ENCODE data around the gene SGTA.
A peak's percentile ranks its signal among the peaks of the same experiment; 100 is the strongest.
"Not testable (repeated sequence)": the region's sequence is repeated elsewhere in the genome, so short reads cannot be mapped to it uniquely, and the experiment has no call there.

SGTA gene

DNA sequence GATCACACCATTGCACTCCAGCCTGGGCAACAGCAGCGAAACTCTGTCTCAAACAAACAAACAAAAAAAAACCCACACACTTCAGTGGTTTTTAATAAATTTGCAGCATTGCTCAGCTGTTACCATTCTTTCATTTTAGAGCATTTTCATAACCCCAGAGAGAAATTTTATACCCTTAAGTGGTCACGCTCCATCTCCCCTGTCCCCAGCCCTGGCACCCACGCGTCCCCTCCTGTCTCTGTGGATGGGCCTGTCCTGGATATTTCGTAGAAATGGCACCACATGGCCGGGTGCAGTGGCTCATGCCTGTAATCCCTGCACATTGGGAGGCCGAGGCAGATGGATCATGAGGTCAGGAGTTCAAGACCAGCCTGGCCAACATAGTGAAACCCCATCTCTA, 10.1 kb upstream of the SGTA start:
- DNase-seq (ENCODE audit: low spot score): no peak

DNA sequence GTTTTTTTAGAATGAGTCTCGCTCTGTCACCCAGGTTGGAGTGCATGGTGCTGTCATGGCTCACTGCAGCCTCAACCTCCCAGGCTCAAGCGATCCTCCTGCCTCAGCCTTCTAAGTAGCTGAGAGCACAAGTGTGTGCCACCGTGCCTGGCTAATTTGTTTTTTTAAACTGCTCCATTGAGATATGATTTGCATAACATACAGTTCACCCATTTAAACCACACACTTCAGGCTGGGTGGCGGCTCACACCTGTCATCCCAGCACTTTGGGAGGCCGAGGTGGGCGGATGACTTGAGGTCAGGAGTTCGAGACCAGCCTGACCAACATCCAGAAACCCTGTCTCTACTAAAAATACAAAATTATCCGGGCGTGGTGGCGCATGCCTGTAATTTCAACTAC, 9.6 kb upstream of the SGTA start:
- not testable (repeated sequence) for DNase-seq (ENCODE audit: low spot score)

DNA sequence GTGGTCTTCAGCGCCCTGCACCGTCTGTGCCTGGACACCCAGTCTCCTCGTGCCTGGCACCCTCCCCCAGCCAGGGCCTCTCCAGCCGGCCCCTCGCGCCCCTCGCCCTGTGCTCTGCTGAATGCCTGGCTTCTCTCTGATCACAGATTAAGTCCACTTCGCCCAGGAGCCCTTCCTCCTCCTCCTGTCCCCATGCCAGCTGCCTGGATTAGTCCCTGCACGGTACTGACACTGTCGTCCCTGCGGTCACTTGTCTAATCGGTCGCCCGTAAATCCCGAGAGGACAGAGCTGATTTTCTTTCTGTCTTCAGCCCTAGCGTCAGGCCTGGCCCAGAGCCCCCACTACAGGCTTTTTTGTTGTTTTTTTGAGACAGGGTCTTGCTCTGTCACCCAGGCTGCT, 8.8 kb upstream of the SGTA start:
- DNase-seq (ENCODE audit: low spot score): no peak

DNA sequence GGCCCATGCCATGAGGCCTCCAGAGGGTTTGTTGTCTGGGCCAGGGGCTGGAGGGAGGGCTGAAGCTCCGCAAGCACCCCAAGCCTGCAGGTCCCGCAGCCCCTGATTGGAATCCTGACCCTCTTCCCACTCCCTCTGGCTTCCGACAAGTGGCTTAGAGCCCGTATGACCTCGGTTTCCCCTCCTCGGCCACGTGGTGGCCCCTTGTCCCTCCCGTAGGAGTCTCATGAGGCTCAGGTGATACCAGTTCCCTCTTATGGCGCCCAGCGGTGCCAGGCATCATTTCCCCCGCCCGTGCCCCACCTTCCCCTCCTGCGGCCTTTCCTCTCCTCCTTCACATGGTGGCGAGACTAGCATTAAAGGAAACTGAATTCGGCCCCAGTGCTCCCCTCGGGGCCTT, 8.4 kb upstream of the SGTA start:
- no peak for DNase-seq (ENCODE audit: low spot score)

DNA sequence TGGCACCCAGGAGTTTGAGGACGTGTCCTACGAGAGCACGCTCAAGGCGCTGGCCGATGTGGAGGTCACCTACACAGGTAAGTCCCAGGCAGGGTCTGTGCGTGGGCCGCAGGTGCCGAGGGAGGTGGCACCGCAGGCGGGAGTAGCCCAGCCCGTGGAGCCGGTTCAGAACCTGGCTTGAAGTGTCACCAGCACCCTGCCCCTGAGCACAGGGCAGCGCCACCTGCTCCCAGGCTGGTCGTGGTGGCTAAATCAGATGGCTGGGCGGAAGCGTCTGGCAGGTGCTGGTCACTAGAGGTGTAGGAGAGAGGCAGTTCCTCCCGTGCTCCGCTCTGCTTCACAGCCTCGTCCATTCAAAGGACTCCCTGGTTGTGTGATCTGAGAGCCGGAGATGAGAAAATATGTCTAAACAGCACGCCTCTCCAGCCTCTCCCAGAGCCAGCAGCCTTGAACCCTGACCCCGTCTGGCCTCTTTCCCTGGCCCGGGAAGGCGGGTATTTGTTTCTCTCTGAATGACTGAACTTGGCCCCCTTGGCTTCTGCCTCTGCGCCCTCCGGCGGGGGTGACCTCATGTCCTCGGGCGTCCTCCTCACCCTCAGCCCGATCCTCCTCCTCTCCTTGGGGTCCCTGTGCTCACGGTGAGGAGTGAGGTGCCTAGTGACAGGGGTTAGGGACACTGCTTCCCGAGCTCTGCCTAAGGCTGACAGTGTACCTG, 7.6 kb upstream of the SGTA start:
- no peak for DNase-seq (ENCODE audit: low spot score)

DNA sequence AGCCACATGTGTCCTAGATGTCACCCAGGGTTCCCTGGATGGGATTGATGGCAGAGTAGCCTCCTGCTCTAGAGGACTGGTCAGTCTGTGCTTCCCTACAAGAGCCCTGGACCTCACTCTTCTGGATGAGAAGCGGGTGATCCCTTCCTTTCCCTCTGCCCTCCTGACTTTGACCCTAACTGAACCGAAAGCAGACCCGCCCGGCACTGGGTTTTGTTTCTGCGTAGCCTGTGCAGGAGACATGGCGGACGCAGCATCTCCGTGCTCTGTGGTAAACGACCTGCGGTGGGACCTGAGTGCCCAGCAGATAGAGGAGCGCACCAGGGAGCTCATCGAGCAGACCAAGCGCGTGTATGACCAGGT, 7.1 kb upstream of the SGTA start:
- DNase-seq (ENCODE audit: low spot score): no peak

DNA sequence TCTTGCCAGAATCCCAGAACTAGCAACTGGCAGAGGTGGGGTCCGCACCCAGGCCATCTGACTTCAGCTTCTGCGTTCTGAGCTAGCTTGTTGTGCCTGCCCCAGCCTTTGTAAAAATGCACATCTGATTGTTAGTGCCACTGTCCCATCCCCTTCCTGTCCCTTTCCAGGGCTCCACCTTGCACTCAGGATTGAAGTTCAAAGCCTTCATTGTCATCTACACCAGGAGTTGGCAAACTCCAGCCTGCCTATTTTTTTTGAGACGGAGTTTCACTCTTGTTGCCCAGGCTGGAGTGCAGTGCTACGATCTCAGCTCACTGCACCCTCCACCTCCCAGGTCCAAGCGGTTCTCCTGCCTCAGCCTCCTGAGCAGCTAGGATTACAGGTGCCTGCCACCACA, 5.2 kb upstream of the SGTA start:
- no peak for DNase-seq (ENCODE audit: low spot score)

DNA sequence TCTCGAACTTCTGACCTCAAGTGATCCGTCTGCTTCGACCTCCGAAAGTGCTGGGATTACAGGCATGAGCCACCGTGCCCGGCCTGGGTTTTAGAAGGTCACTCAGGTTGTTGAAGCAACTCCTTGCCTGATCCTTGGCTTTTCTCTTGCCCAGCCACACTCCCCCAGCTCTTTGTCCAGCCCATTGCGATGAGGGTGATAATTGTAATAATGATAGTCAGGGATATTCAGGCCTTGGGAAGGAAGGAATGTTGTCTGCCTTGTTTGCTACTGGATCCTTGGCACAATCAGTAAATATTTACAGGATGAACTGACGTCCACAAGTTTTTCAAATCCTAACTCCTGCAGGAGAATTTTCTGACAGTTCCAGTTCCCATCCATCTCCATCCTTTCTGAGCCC, 4.0 kb upstream of the SGTA start:
- no peak for DNase-seq (ENCODE audit: low spot score)

DNA sequence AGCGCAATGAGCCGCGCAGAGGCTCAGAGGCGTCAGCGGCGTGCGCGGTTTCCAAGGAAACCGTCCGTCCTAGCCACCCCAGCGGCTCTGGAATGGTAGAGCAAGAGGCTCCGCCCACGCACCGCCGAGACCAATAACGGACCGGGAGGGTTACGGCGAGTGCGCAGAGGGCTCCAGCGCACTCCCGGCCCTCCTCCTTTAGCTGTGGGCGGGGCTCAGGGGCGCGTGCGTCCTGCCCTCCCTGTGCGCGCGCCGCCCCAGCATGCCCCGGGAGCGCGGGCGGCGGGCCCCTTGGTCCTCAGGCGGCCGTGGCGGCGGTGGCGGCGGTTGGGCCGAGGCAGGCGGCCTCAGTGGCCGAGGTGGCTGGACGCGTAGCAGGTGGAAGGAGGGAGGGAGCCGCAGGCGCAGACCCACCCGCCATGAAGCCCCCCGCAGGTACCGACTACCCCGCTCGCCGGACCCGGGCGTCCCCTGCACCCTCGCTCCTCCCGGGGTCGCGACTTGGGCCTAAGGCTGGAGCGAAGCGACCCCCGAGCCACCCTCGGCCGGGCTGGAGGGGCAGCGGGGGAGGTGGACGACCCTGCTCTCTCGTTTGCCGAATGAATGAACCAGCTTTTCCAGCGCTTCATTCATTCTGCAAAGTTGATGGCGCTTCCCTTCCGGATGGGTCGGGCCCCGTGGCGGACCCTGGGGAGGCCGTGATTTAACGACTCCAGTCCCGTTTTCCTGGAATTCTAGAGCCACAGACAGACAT, 2.3 kb upstream of the SGTA start, which contains the start of gene THOP1:
Gene THOP1 (plus strand): TSS at position 260 of the 754 bp plus-strand sequence. CDS start 160 bp downstream, at position 420.
- peak; percentile 98 for DNase-seq (ENCODE audit: low spot score)

DNA sequence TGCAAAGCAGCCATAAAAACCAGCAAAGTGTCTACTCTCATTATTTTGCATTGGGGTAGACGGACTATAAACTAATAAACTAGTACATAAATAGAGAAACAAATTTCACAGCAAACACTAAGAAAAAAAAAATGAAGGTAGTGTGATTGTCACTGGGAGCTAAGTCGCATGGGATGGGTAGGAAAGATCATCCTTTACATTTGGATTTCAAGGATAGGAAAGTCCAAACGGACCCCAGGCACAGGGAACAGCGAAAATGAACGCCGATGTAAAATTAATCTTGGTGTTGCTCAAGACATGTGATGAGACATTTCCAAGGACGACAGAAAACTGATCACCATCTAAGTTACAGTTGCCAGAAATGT, 690 bp upstream of the SGTA start:
- DNase-seq (ENCODE audit: low spot score): no peak

DNA sequence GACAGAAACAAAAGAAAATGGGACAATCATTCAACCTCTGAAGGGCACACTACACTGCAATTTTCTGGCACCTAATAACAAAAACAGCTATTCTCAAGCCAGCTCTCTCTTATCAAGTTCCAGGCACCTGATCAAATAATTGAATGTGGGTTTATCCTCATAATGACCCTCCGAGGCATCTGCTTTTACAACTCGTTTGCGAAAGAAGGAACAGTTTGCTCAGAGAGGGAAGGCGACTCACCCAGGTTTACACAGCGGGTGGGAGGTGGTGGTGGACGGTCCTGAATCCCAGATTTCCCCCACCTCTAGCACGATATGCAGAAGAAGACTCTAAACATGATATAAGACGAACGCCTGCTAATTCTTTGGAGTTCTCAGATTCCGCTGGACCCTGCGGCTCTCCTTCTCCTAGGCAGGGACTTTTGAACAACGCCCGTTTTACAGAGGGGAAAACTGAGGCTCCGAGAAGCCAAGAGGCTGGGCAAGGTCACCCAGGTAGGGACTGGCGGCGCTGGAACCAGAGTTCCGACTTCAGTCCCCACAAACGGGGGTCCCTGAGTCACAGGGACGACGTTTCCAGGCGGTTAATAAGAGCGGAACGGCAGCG, 641 bp downstream of the SGTA start:
- no peak for DNase-seq (ENCODE audit: low spot score)

DNA sequence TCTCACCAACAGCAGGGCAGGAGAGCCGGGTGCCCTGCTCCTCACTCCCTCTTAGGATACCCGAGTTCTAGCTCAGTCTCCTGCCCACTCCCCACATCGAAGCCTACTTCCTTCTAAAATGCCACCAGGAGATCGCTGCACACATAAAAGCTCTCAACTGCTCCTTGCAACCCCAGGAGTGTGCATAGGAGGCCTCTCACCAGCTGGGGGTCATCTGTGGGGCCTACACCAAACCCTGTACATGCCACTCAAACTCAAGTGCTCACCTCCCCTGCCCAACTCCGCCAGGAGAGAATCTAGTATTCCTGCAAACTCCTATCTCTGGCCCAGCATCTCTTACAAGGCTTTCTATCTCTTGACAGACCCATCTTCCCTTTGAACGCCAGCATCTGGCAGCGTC, 2.8 kb downstream of the SGTA start:
- DNase-seq (ENCODE audit: low spot score): no peak

DNA sequence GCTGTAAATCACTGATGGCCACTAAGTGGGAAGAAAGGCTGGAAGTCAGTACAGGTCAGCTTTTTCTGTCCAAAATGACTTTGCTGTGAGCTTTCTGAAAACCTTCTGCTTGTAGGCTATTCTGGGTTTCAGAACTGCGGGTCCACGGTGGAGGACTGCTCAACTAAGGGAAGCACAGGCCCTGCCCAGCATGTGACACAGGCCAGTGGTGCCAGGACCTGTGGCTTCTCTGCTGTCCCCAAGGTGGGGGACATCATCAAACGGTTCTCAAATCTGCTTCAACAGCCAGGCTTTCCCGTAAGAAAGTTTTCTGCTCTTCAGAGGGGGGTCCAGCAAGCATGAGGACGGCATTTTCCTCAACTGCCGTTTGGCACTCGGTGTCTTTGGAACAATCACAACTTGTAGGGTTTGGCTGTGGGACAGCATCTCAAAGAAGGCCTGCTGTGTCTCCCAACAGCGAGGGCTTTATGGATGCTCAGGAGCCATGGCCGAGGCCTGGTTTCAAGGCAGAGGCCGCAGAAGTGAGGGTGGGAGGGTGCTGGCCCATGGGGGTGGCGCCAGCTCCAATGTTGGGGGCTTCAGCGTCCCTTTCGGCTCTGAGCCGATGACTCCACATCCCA, 3.8 kb downstream of the SGTA start:
- no peak for DNase-seq (ENCODE audit: low spot score)

DNA sequence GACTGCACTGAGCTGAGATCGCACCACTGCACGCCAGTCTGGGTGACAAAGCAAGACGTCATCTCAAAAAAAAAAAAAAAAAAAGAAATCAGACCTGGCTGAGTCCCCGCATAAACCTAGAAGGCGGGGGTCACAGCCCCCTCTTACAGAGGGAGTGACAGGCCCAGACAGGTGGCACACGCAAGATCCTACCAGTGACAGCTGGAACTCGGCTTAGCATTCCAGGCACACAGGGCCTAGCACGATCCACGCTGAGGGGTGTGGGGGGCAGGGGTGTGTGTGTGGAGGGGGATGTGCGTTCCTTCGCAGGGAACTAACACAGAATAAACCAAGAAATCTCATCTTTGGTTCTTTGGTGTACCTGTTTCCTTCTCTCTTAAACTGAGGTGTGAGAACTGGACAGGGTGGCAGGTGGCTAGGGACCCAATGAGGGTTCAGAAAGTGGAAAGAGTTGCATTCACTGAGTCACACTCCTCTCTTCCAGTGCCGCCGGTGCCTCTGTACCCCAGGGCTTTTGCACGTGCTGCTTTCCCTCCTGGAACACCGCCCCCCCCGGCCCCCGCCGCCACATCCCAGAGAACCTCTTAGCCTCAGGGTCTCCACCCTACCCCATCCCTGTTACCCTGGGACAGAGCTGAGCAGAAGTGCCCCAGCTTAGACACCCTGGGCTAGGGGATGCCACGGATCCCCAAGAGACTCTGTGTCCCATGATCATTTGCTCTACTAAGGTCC, 5.0 kb downstream of the SGTA start:
- no peak for DNase-seq (ENCODE audit: low spot score)

DNA sequence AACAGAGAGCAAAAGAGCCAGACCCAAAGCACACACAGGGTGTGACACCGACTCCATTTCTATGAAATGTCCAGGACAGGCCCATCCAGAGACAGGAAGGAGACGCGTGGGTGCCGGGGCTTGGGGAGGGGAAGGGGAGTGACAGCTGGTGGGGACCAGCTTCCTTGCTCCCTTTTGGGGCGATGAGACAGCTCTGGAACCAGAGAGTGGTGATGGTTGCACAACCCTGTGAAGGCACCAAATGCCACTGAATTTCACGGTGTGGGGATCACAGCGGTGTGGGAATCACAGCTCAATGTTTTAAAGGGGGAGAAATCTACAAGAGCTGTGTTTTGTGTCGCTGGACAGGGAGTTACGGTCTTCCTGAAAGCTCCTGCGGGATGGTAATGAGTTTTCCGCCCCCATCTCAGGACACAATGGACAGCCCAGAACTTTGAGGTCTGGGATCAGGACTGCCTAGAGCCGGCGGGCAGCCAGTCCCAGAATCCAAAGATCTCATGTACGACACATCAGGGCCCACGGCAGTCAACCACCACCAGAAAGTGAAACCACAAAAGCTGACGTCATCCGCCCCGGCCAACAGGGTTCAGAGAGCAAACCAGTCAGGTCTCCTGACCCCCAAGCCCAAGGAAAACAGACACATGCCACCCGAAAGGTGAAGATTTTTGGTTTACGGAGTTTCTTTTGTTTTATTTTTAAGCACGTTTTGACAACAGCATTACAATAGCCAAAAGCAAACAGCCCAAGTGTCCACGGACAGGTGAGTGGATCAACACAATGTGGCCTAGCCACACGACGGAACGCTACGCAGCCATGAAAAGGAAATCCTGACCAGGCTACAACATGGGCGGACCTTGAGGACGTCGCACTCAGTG, 7.3 kb downstream of the SGTA start:
- no peak for DNase-seq (ENCODE audit: low spot score)

DNA sequence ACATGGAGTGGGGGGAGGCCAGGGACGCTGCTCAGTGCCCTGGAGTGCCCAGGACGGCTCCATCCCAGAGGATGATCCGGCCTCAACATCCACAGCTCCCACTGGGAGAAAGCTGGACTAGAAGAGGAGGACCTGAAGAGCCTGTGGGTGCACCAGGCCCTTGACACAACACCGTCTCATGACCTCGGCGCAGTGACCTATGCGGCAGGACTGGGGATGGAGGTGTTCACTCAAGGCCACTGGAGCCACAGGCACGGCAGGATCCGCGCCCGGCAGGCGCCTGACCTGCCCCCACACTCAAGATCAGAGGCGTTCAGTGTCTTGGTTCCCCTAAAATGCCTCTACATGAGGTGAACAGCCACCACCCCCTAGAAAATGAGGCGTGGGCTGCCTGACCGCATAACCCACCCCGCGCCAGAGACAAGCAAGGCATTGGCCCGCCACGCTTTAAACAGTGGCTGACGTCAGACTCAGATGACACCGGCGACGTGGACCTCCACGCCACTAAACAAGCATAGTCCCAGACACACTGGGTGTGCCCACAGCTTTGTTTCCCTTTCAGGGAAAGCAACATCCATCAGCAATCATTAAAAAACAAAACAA, 8.0 kb downstream of the SGTA start:
- no peak for DNase-seq (ENCODE audit: low spot score)

DNA sequence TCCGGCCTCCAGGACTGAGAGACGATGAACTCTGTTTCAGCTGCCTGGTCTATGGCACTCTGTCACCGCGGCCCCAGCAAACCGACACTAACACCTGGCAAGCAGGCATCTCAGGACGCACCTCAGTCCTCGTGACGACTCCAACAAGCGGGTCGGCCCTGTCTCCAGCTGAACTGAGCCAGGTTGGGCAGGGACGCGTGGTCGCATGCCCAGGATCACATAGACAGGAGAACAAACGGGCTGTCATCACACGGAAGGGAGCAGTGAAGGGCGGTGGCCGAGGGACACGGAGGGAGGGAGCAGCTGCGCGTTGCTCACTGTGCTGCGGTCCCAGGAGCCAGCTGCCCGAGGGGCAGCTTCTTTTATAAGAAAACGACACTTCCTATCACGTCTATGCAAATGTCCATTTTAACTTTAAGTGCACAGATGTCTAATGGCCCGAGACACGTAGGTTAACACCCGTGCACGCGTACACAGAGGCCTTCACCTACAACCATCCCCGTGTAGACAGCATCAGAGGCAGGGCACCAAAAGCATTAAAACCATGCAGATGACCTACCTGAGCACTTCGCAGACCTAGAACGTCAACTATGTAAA, 8.9 kb downstream of the SGTA start:
- DNase-seq (ENCODE audit: low spot score): no peak

DNA sequence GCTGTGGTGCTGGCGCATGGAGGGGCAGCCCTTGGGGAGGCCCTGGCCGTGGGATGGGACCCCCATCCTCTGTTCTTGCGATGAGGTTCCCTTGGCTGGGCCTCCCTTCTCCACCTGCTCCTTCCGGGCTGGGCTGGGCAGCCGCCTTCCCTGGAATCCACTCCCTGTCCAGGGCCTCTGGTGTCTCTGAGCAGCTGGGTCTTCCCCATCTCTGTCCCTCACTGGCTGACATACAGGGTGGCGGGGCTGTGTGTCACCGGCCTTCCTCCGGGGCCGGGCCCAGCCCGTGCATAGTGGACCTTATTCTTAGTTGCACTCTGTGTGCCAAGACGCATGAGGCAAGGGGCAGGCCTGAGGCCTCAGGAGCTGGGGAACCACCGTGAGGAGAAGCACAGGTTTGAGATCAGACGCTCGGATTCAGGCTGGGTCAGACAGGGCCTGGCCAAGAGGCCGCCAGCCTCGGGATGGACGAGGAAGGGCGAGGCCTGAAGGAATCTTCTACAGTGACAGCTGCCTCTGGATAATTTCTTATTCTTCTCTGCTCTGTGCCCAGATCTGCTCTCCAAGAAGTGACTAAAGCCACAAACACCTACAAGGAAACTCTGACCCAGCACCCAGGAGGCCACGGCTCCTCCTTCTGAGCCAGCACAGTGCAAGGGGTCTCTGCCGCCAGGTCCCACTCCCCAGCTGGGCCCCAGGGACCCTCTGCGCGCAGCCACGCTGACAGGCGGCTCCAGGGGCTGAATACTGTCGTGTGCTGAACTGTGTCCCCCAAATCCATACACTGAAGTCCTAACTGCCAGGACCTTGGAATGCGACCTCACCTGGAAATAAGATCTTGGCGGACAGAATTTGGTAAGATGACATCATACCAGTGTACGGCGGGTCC, 11.0 kb downstream of the SGTA start:
- no peak for DNase-seq (ENCODE audit: low spot score)

Measured in LoVo (cell line).